Measurements from ENCODE around the gene ZBED4. TPM values are rescaled to one million over a fixed set of nuclear protein-coding genes. Genes with fewer than 3 reads are reported as not detected.

Gene ZBED4
- total and polyA plus RNA-seq, 11 donors: 2.2 to 8.6 (median 4.9) TPM

GRCh38 chr22:49887702-49888101 is 34.1 kb downstream of the ZBED4 start:
- TF ChIP-seq, protein P1, sequence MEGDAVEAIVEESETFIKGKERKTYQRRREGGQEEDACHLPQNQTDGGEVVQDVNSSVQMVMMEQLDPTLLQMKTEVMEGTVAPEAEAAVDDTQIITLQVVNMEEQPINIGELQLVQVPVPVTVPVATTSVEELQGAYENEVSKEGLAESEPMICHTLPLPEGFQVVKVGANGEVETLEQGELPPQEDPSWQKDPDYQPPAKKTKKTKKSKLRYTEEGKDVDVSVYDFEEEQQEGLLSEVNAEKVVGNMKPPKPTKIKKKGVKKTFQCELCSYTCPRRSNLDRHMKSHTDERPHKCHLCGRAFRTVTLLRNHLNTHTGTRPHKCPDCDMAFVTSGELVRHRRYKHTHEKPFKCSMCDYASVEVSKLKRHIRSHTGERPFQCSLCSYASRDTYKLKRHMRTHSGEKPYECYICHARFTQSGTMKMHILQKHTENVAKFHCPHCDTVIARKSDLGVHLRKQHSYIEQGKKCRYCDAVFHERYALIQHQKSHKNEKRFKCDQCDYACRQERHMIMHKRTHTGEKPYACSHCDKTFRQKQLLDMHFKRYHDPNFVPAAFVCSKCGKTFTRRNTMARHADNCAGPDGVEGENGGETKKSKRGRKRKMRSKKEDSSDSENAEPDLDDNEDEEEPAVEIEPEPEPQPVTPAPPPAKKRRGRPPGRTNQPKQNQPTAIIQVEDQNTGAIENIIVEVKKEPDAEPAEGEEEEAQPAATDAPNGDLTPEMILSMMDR (IDR thresholded peaks at IDR 0.05): no peak
- no peak for TF ChIP-seq POLR2A (IDR thresholded peaks at IDR 0.05)
- Histone ChIP-seq H3K27me3 (no peaks in the 10 kb centered on the region), H3K27ac (no peak overlapping the region), H3K4me3 (no peak overlapping the region), H3K36me3 (peaks cover 0 to 78% (median 50%) of the 10 kb centered on the region in 9 donors), H3K9me3 (peaks cover 0 to 18% (median 0%) of the 10 kb centered on the region in 12 donors), H3K4me1 (peaks cover 0 to 10% (median 2%) of the 10 kb centered on the region in 12 donors)
- intact Hi-C loops (cut with DNase I): no loop called here
- ATAC-seq (no peak), DNase-seq (no peak)
- WGBS, 4 donors: 90 to 96% (median 92%) methylated on average over 9 of the region's 9 CpGs

GRCh38 chr22:49889071-49889470 is 35.4 kb downstream of the ZBED4 start:
- Histone ChIP-seq H3K4me3 (no peak overlapping the region), H3K4me1 (peaks cover 0 to 12% (median 2%) of the 10 kb centered on the region in 12 donors), H3K27ac (no peak overlapping the region), H3K36me3 (peaks cover 0 to 69% (median 44%) of the 10 kb centered on the region in 9 donors), H3K9me3 (peaks cover 0 to 19% (median 0%) of the 10 kb centered on the region in 12 donors), H3K27me3 (no peaks in the 10 kb centered on the region)
- TF ChIP-seq, protein P1 (IDR thresholded peaks at IDR 0.05): no peak
- no peak for TF ChIP-seq POLR2A (IDR thresholded peaks at IDR 0.05)
- ATAC-seq (no peak), DNase-seq (no peak)
- intact Hi-C loops (cut with DNase I): no loop called here
- 92 to 99% (median 97%) methylated on average over 5 of the region's 5 CpGs for WGBS, 4 donors

GRCh38 chr22:49892226-49892899 is 38.7 kb downstream of the ZBED4 start:
- Histone ChIP-seq H3K4me1 (peaks cover 0 to 12% (median 2%) of the 10 kb centered on the region in 12 donors), H3K27ac (peak overlapping the region in 2 of 12 donors; percentile 16 to 44), H3K4me3 (no peak overlapping the region), H3K9me3 (peaks cover 0 to 36% (median 0%) of the 10 kb centered on the region in 12 donors), H3K36me3 (peaks cover 0 to 36% (median 12%) of the 10 kb centered on the region in 9 donors), H3K27me3 (no peaks in the 10 kb centered on the region)
- WGBS, 4 donors: 50 to 69% (median 61%) methylated on average over 4 of the region's 4 CpGs
- TF ChIP-seq, protein P1 (IDR thresholded peaks at IDR 0.05): no peak
- TF ChIP-seq POLR2A (IDR thresholded peaks at IDR 0.05): no peak
- intact Hi-C loops (cut with DNase I): no loop called here
- DNase-seq (peak in 4 of 5 donors; percentile 48 to 81 (median 58)), ATAC-seq (peak; percentile 65 to 92 (median 84))

DNA sequence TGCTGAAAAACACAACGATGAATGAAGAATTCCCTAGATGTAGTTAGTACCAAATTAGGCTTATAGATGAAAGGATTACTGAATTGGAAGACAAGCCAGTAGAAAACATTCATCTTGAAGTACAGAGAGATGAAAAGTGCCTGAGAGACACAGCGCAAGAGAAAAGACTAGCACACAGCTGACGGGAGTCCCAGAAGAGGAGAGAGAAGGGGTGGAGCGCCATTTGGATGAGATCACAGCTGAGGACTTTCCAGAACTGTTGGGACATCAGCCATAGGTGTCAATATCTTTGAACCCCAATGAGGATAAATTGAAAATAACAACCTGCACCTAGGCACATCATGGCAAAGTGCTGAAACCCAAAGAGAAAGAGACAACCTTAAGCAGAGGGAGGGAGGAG is 39.4 kb downstream of the ZBED4 start:
- Histone ChIP-seq H3K9me3 (peaks cover 0 to 39% (median 0%) of the 10 kb centered on the region in 12 donors), H3K27ac (no peak overlapping the region), H3K27me3 (no peaks in the 10 kb centered on the region), H3K4me3 (no peak overlapping the region), H3K4me1 (peaks cover 0 to 12% (median 2%) of the 10 kb centered on the region in 12 donors), H3K36me3 (peaks cover 0 to 30% (median 7%) of the 10 kb centered on the region in 9 donors)
- WGBS, 4 donors: 66 to 97% (median 92%) methylated on average over 4 of the region's 4 CpGs
- intact Hi-C loops (cut with DNase I): no loop called here
- DNase-seq (no peak), ATAC-seq (no peak)
- no peak for TF ChIP-seq POLR2A (IDR thresholded peaks at IDR 0.05)
- TF ChIP-seq, protein P1 (IDR thresholded peaks at IDR 0.05): no peak
